GM18951 (cell line): ENCODE data around the gene IL4R.

Experiments
- POLR2A ChIP-seq: IDR thresholded peaks from 4 replicates; pipeline ENCODE4 v1.6.1; 2011; ENCODE audit warnings: mild to moderate bottlenecking; ENCODE audit not compliant: insufficient read length, insufficient read depth; ENCODE audit errors: extremely low read depth
- in situ Hi-C: fragments of 300-500 bp; cut with MboI; formaldehyde crosslinking; loops from one replicate; pipeline ENCODE4 v1.12.0; 2022; ENCODE audit warnings: low sequenced_read_pairs, mixed read lengths, inconsistent platforms; ENCODE audit not compliant: unreplicated experiment

IL4R gene

GRCh38 chr16:27369806-27370205 is 56.0 kb downstream of the IL4R start:
- no peak for TF ChIP-seq POLR2A
- in situ Hi-C loops: no loop called here

- in situ Hi-C loops: no loop called here
Observed at GRCh38 chr16:27370318-27370717, 56.5 kb downstream of the IL4R start.

GRCh38 chr16:27373312-27373711 is 59.5 kb downstream of the IL4R start:
- no peak for TF ChIP-seq POLR2A
- in situ Hi-C loops: no loop called here

More at GRCh38 chr16:27370318-27370717, 56.5 kb downstream of the IL4R start:
- no peak for TF ChIP-seq POLR2A

GRCh38 chr16:27374221-27374803 is 60.5 kb downstream of the IL4R start:
- TF ChIP-seq POLR2A: no peak
- in situ Hi-C loops: no loop called here

GRCh38 chr16:27374804-27375425 is 61.1 kb downstream of the IL4R start:
- in situ Hi-C loops: no loop called here
- peak; percentile 64 for TF ChIP-seq POLR2A

- in situ Hi-C loops: no loop called here
- TF ChIP-seq POLR2A: no peak
Observed at GRCh38 chr16:27377666-27378485, 64.1 kb downstream of the IL4R start.

GRCh38 chr16:27378871-27379481 is 65.2 kb downstream of the IL4R start:
- in situ Hi-C loops: no loop called here

GRCh38 chr16:27379919-27380318 is 66.1 kb downstream of the IL4R start:
- TF ChIP-seq POLR2A: no peak
- in situ Hi-C loops: no loop called here

More at GRCh38 chr16:27378871-27379481, 65.2 kb downstream of the IL4R start:
- TF ChIP-seq POLR2A: no peak

GRCh38 chr16:27381236-27381635 is 67.5 kb downstream of the IL4R start:
- in situ Hi-C loops: no loop called here
- TF ChIP-seq POLR2A: no peak

- in situ Hi-C loops: no loop called here
Observed at GRCh38 chr16:27381974-27382855, 68.4 kb downstream of the IL4R start.

GRCh38 chr16:27383556-27384243 is 69.9 kb downstream of the IL4R start:
- TF ChIP-seq POLR2A: no peak
- in situ Hi-C loops: no loop called here

More at GRCh38 chr16:27381974-27382855, 68.4 kb downstream of the IL4R start:
- TF ChIP-seq POLR2A: no peak

GRCh38 chr16:27384425-27384824 is 70.7 kb downstream of the IL4R start:
- in situ Hi-C loops: no loop called here
- TF ChIP-seq POLR2A: no peak
